GM19438 (cell line): ENCODE results near the gene GRAMD2A.

Experiments
- ATAC-seq: cut with Tn5 transposase; IDR thresholded peaks from one replicate; pipeline ENCODE4 v1.9.1; 2021; ENCODE audit warnings: low read depth; ENCODE audit not compliant: unreplicated experiment

The GRAMD2A gene

GRCh38 chr15:72140088-72140487 is 57.5 kb downstream of the GRAMD2A start:
- no peak for ATAC-seq

- ATAC-seq = no peak
Measured at GRCh38 chr15:72139667-72140066, 57.9 kb downstream of the GRAMD2A start.

GRCh38 chr15:72136170-72137051 is 61.2 kb downstream of the GRAMD2A start:
- no peak for ATAC-seq

- ATAC-seq = no peak
Measured at GRCh38 chr15:72135719-72136118, 61.9 kb downstream of the GRAMD2A start.

- ATAC-seq = no peak
Measured at GRCh38 chr15:72133211-72133610, 64.4 kb downstream of the GRAMD2A start.

GRCh38 chr15:72131922-72132321 is 65.7 kb downstream of the GRAMD2A start:
- ATAC-seq = no peak

GRCh38 chr15:72130272-72130671 is 67.3 kb downstream of the GRAMD2A start:
- ATAC-seq = no peak

GRCh38 chr15:72128359-72128758 is 69.2 kb downstream of the GRAMD2A start:
- no peak for ATAC-seq

- no peak for ATAC-seq
Measured at GRCh38 chr15:72127724-72128322, 69.8 kb downstream of the GRAMD2A start.

- ATAC-seq = no peak
Measured at GRCh38 chr15:72124218-72124617, 73.4 kb downstream of the GRAMD2A start.

- peak; percentile 56 for ATAC-seq
Measured at GRCh38 chr15:72118017-72118978, 79.3 kb downstream of the GRAMD2A start, which contains the start of the genes MYO9A and SENP8. Gene MYO9A (minus strand): TSS chr15:72118150. CDS start chr15:72046563, 71,587 bp downstream. Gene SENP8 (plus strand): TSS chr15:72118403. CDS start chr15:72139624, 21,221 bp downstream.

- peak; percentile 66 for ATAC-seq
Measured at GRCh38 chr15:72117486-72118016, 80.0 kb downstream of the GRAMD2A start.

GRCh38 chr15:72116731-72117485 is 80.7 kb downstream of the GRAMD2A start:
- ATAC-seq = peak; percentile 3

- no peak for ATAC-seq
Measured at GRCh38 chr15:72113347-72114031, 84.1 kb downstream of the GRAMD2A start.

GRCh38 chr15:72112805-72113204 is 84.8 kb downstream of the GRAMD2A start:
- no peak for ATAC-seq

- no peak for ATAC-seq
Measured at GRCh38 chr15:72112116-72112515, 85.5 kb downstream of the GRAMD2A start.

- ATAC-seq = no peak
Measured at GRCh38 chr15:72110355-72110754, 87.2 kb downstream of the GRAMD2A start.
